Measurements from ENCODE around the gene CAPN5. TPM values are rescaled to one million over a fixed set of nuclear protein-coding genes. Genes with fewer than 3 reads are reported as not detected.

Gene CAPN5
- polyA plus RNA-seq, 3 donors, result 0.28 to 0.83 (median 0.62) TPM

DNA sequence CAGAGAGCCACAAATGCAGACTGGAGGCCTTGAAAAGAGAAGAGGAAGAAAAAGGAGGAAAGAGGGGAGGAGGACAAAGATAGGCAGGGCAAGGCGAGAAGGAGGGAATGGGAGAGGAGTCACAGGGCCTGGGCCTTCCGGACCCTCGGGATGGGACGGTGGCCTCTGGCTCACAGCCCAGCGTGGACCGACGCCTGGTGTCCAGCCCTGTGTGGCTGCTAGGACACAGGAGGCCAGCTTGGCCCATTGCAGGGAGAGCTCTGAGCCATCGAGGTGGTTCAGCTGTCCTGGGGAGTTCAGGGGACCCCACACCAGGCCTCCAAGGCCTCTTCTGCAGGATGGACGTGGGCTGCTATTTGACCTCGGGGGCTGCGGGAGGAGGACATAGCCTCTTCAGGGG is 70.7 kb downstream of the CAPN5 start:
- Histone ChIP-seq H3K4me2 (replicated peaks; ENCODE audit: extremely low read depth, low read length, poor library complexity, severe bottlenecking) (no peak overlapping the region), H3K79me2 (ENCODE audit: insufficient read depth, low read length) (no peaks in the 10 kb centered on the region), H3K9ac (ENCODE audit: insufficient read depth, low read length, poor library complexity, severe bottlenecking) (no peak overlapping the region), H3K4me3 (replicated peaks in 1 of 3; ENCODE audit: low read depth in 2 of 3, low read length in 3 of 3) (no peak overlapping the region), H4K20me1 (ENCODE audit: insufficient read depth, low read length) (no peaks in the 10 kb centered on the region), H3K36me3 (replicated peaks in 1 of 2; ENCODE audit: control insufficient read depth in 1 of 2, insufficient read depth in 2 of 2, low read length in 2 of 2) (no peaks in the 10 kb centered on the region), H3K27me3 (ENCODE audit: control insufficient read depth in 2 of 2, insufficient read depth in 2 of 2, low read length in 2 of 2) (peaks cover 7 to 33% of the 10 kb centered on the region in 2 donors), H2AFZ (ENCODE audit: insufficient read depth, low read depth, low read length, poor library complexity, severe bottlenecking) (no peak overlapping the region), H3K4me1 (ENCODE audit: control insufficient read depth in 1 of 2, insufficient read depth in 2 of 2, low read length in 2 of 2) (no peaks in the 10 kb centered on the region), H3K9me3 (replicated peaks in 1 of 2; ENCODE audit: control insufficient read depth in 1 of 2, insufficient read depth in 1 of 2, low read length in 2 of 2) (peaks cover 0 to 3% of the 10 kb centered on the region in 2 donors), H3K27ac (ENCODE audit: low read depth in 1 of 2, low read length in 2 of 2) (no peak overlapping the region)
- H3K27me3 Mint-ChIP-seq (ENCODE audit: low read depth in 3 of 3), result peaks cover 40 to 52% (median 40%) of the 10 kb centered on the region in 3 donors
- no peak overlapping the region for H3K27ac Mint-ChIP-seq
- no peaks in the 10 kb centered on the region for H3K4me1 Mint-ChIP-seq
- peak overlapping the region in 1 of 2 donors; percentile 68 for H3K4me3 Mint-ChIP-seq
- intact Hi-C loops (cut with micrococcal nuclease), result no loop called here
- H3K9me3 Mint-ChIP-seq, result peaks cover 0 to 2% (median 0%) of the 10 kb centered on the region in 7 donors
- DNase-seq, result no peak
- WGBS (ENCODE audit: insufficient coverage), result 84% methylated on average over 11 of the region's 11 CpGs
- no peak for TF ChIP-seq CTCF (IDR thresholded peaks at IDR 0.05)
- no peaks in the 10 kb centered on the region for H3K36me3 Mint-ChIP-seq

- H3K27me3 Mint-ChIP-seq (ENCODE audit: low read depth in 3 of 3), result peaks cover 40 to 52% (median 40%) of the 10 kb centered on the region in 3 donors
- peaks cover 0 to 2% (median 0%) of the 10 kb centered on the region in 7 donors for H3K9me3 Mint-ChIP-seq
These were observed 71.4 kb downstream of the CAPN5 start for GRCh38 chr11:77138106-77138649.

More at GRCh38 chr11:77138106-77138649, 71.4 kb downstream of the CAPN5 start:
- no peak overlapping the region for H2AFZ ChIP-seq (ENCODE audit: insufficient read depth, low read depth, low read length, poor library complexity, severe bottlenecking)
- H3K36me3 ChIP-seq (replicated peaks in 1 of 2; ENCODE audit: control insufficient read depth in 1 of 2, insufficient read depth in 2 of 2, low read length in 2 of 2), result no peaks in the 10 kb centered on the region
- no peaks in the 10 kb centered on the region for H3K79me2 ChIP-seq (ENCODE audit: insufficient read depth, low read length)
- H3K9ac ChIP-seq (ENCODE audit: insufficient read depth, low read length, poor library complexity, severe bottlenecking), result no peak overlapping the region
- H3K4me2 ChIP-seq (replicated peaks; ENCODE audit: extremely low read depth, low read length, poor library complexity, severe bottlenecking), result no peak overlapping the region
- Mint-ChIP-seq H3K4me3 (no peak overlapping the region), H3K27ac (no peak overlapping the region), H3K4me1 (no peaks in the 10 kb centered on the region), H3K36me3 (no peaks in the 10 kb centered on the region)
- H3K4me1 ChIP-seq (ENCODE audit: control insufficient read depth in 1 of 2, insufficient read depth in 2 of 2, low read length in 2 of 2), result no peaks in the 10 kb centered on the region
- no peaks in the 10 kb centered on the region for H4K20me1 ChIP-seq (ENCODE audit: insufficient read depth, low read length)
- WGBS (ENCODE audit: insufficient coverage), result 26% methylated on average over 55 of the region's 55 CpGs
- H3K27ac ChIP-seq (ENCODE audit: low read depth in 1 of 2, low read length in 2 of 2), result no peak overlapping the region
- TF ChIP-seq CTCF (IDR thresholded peaks at IDR 0.05), result no peak
- DNase-seq, result no peak
- H3K9me3 ChIP-seq (replicated peaks in 1 of 2; ENCODE audit: control insufficient read depth in 1 of 2, insufficient read depth in 1 of 2, low read length in 2 of 2), result peaks cover 0 to 3% of the 10 kb centered on the region in 2 donors
- intact Hi-C loops (cut with micrococcal nuclease), result no loop called here
- peaks cover 7 to 33% of the 10 kb centered on the region in 2 donors for H3K27me3 ChIP-seq (ENCODE audit: control insufficient read depth in 2 of 2, insufficient read depth in 2 of 2, low read length in 2 of 2)
- H3K4me3 ChIP-seq (replicated peaks in 1 of 3; ENCODE audit: low read depth in 2 of 3, low read length in 3 of 3), result no peak overlapping the region
